Thoracic aorta (tissue), 2 donors: Measurements from ENCODE around the gene MYLIP. TPM values are rescaled to one million over a fixed set of nuclear protein-coding genes. Genes with fewer than 3 reads are reported as not detected.
A peak's percentile ranks its signal among the peaks of the same experiment; 100 is the strongest.

Source experiments
- ATAC-seq: fragments of 150-250 bp; one replicate; pipeline ENCODE4 v1.8.0; 2017; ENCODE audit warnings: low read depth; ENCODE audit not compliant: insufficient number of reproducible peaks, low FRiP score
- DNase-seq: peaks from one replicate; pipeline ENCODE4 v3.0.0-alpha.2; 2020; ENCODE audit warnings: low spot score
- H3K27ac ChIP-seq, 2 donors: fragments of 200-600 bp; sonication (generic); 1 replicate in 1 of 2; 2 replicates in 1 of 2; pipeline ENCODE4 v1.5.1; 2016; ENCODE audit warnings: mild to moderate bottlenecking in 2 of 2, moderate library complexity in 2 of 2
- H3K27me3 ChIP-seq: fragments of 200-600 bp; sonication (generic); replicated peaks from 2 replicates; pipeline ENCODE4 v1.6.0; 2016; ENCODE audit warnings: mild to moderate bottlenecking; ENCODE audit not compliant: insufficient read depth
- H3K36me3 ChIP-seq: fragments of 200-600 bp; sonication (generic); one replicate; pipeline ENCODE4 v1.5.1; 2016
- H3K4me1 ChIP-seq, 2 donors: fragments of 200-600 bp; sonication (generic); 1 replicate in 1 of 2; 2 replicates in 1 of 2; pipeline versions ENCODE4 v1.5.1 to v1.6.0; 2016; ENCODE audit warnings: low read depth in 2 of 2, mild to moderate bottlenecking in 1 of 2; ENCODE audit not compliant: control insufficient read depth in 1 of 2
- H3K4me3 ChIP-seq: fragments of 200-600 bp; sonication (generic); 2 replicates; pipeline ENCODE4 v1.5.1; 2016; ENCODE audit warnings: mild to moderate bottlenecking
- H3K9me3 ChIP-seq: fragments of 200-600 bp; sonication (generic); 2 replicates; pipeline ENCODE4 v1.5.1; 2016
- total RNA-seq, 2 donors: library from RNA; depleted of rRNA; stranded (reverse); fragments of >200 nt; gene quantifications; one replicate each; pipeline versions ENCODE4 v1.1.0 to v1.2.3, GENCODE V29; 2016
- TF ChIP-seq, protein P1 (sequence below): fragments of 200-600 bp; sonication (generic); IDR thresholded peaks from one replicate; pipeline ENCODE4 v1.5.1; 2019; ENCODE audit warnings: antibody characterized with exemption

MYLIP gene
- total RNA-seq, 2 donors from 2014 or later: 90.4 to 97.2 TPM

- TF ChIP-seq, protein P1, sequence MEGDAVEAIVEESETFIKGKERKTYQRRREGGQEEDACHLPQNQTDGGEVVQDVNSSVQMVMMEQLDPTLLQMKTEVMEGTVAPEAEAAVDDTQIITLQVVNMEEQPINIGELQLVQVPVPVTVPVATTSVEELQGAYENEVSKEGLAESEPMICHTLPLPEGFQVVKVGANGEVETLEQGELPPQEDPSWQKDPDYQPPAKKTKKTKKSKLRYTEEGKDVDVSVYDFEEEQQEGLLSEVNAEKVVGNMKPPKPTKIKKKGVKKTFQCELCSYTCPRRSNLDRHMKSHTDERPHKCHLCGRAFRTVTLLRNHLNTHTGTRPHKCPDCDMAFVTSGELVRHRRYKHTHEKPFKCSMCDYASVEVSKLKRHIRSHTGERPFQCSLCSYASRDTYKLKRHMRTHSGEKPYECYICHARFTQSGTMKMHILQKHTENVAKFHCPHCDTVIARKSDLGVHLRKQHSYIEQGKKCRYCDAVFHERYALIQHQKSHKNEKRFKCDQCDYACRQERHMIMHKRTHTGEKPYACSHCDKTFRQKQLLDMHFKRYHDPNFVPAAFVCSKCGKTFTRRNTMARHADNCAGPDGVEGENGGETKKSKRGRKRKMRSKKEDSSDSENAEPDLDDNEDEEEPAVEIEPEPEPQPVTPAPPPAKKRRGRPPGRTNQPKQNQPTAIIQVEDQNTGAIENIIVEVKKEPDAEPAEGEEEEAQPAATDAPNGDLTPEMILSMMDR: no peak
- Histone ChIP-seq H3K9me3 (no peaks in the 10 kb centered on the region), H3K27me3 (no peaks in the 10 kb centered on the region), H3K4me1 (peaks cover 10 to 37% of the 10 kb centered on the region in 2 donors), H3K4me3 (no peak overlapping the region), H3K36me3 (no peaks in the 10 kb centered on the region), H3K27ac (peak overlapping the region in 1 of 2 donors; percentile 13)
- ATAC-seq (no peak), DNase-seq (no peak)
Measured at GRCh38 chr6:16106991-16107787, 21.7 kb upstream of the MYLIP start.

- Histone ChIP-seq H3K4me3 (no peak overlapping the region), H3K27me3 (no peaks in the 10 kb centered on the region), H3K4me1 (peaks cover 10 to 37% of the 10 kb centered on the region in 2 donors), H3K9me3 (no peaks in the 10 kb centered on the region), H3K27ac (peak overlapping the region; percentile 65 to 68), H3K36me3 (no peaks in the 10 kb centered on the region)
- TF ChIP-seq, protein P1: no peak
- ATAC-seq (no peak), DNase-seq (no peak)
Measured at GRCh38 chr6:16108419-16108818, 20.5 kb upstream of the MYLIP start.

DNA sequence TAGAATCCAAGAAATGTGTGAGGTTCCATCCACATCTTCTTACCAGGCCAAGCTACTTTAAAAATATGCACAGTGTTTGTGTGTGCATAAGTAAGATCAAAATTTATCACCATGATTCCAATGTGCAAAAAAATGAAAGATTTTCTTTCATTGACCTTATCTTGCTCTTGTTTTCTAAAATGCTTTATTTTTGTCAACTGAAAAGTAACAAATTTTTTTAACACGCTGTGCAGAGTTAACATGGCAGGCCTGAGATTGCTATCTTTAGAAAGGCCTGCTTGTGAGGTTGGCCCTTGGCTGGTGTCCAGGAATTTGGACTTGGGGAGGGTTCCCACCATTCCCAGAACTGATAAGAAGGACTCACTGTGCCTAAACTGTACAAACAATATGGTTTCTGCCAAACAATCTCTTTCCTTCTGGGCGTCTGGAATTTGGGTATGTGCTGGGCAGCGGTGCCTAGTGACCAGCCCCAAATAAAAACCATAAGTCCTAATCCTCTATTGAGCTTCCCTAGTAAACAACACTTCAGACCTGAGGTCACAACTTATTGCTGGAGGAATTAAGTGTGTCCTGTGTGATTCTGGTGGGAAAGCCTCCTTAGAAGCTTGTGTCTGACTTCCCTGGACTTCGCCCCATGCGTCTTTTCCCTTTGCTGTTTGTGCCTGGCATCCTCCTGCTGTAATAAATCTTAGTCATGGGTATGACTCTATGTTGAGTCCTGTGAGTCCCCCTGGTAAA lies 19.8 kb upstream of the MYLIP start:
- DNase-seq: no peak
- H3K4me1 ChIP-seq: peaks cover 10 to 37% of the 10 kb centered on the region in 2 donors
- no peak for ATAC-seq
- TF ChIP-seq, protein P1: no peak
- no peaks in the 10 kb centered on the region for H3K27me3 ChIP-seq
- no peak overlapping the region for H3K4me3 ChIP-seq
- H3K36me3 ChIP-seq: no peaks in the 10 kb centered on the region
- peak overlapping the region; percentile 65 to 68 for H3K27ac ChIP-seq
- H3K9me3 ChIP-seq: no peaks in the 10 kb centered on the region

GRCh38 chr6:16109659-16110305 lies 19.1 kb upstream of the MYLIP start:
- Histone ChIP-seq H3K36me3 (no peaks in the 10 kb centered on the region), H3K9me3 (no peaks in the 10 kb centered on the region), H3K27me3 (no peaks in the 10 kb centered on the region), H3K4me1 (peaks cover 10 to 37% of the 10 kb centered on the region in 2 donors), H3K4me3 (no peak overlapping the region), H3K27ac (peak overlapping the region; percentile 65 to 68)
- no peak for DNase-seq
- TF ChIP-seq, protein P1: no peak
- ATAC-seq: peak; percentile 40

GRCh38 chr6:16118825-16119224 lies 10.1 kb upstream of the MYLIP start:
- H3K27me3 ChIP-seq: no peaks in the 10 kb centered on the region
- ATAC-seq (no peak), DNase-seq (no peak)
- TF ChIP-seq, protein P1: no peak
- H3K27ac ChIP-seq: no peak overlapping the region
- no peaks in the 10 kb centered on the region for H3K4me1 ChIP-seq
- no peak overlapping the region for H3K4me3 ChIP-seq
- H3K9me3 ChIP-seq: no peaks in the 10 kb centered on the region
- no peaks in the 10 kb centered on the region for H3K36me3 ChIP-seq
